GM10266 (cell line): ENCODE measurements around the gene LRRTM4.

ENCODE experiments used
- DNase-seq: peaks from one replicate; pipeline ENCODE4 v3.0.0; 2012; ENCODE audit errors: extremely low spot score
- TF ChIP-seq, protein P1 (sequence below): IDR thresholded peaks from 2 replicates; pipeline ENCODE4 v1.5.1; 2012; ENCODE audit warnings: mild to moderate bottlenecking, low read depth; ENCODE audit not compliant: control insufficient read depth, insufficient read depth; ENCODE audit errors: missing control alignments

Gene LRRTM4

DNA sequence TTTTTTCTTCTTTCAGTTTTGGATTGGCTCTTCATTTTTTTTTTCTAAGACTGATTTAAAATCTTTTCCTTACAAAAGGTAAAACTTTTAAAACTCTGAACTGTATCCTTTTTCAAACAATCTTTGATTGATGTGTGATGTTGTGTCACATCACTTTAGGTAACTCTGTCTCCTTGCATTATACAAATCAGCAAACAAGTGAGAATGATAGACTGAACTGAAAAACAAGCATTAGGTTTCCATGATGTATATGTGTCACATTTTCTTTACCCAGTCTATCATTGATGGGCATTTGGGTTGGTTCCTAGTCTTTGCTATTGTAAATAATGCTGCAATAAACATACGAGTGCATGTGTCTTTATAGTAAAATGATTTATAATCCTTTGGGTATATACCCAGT, 655.7 kb downstream of the LRRTM4 start:
- no peak for DNase-seq
- TF ChIP-seq, protein P1, sequence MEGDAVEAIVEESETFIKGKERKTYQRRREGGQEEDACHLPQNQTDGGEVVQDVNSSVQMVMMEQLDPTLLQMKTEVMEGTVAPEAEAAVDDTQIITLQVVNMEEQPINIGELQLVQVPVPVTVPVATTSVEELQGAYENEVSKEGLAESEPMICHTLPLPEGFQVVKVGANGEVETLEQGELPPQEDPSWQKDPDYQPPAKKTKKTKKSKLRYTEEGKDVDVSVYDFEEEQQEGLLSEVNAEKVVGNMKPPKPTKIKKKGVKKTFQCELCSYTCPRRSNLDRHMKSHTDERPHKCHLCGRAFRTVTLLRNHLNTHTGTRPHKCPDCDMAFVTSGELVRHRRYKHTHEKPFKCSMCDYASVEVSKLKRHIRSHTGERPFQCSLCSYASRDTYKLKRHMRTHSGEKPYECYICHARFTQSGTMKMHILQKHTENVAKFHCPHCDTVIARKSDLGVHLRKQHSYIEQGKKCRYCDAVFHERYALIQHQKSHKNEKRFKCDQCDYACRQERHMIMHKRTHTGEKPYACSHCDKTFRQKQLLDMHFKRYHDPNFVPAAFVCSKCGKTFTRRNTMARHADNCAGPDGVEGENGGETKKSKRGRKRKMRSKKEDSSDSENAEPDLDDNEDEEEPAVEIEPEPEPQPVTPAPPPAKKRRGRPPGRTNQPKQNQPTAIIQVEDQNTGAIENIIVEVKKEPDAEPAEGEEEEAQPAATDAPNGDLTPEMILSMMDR, result no peak

DNA sequence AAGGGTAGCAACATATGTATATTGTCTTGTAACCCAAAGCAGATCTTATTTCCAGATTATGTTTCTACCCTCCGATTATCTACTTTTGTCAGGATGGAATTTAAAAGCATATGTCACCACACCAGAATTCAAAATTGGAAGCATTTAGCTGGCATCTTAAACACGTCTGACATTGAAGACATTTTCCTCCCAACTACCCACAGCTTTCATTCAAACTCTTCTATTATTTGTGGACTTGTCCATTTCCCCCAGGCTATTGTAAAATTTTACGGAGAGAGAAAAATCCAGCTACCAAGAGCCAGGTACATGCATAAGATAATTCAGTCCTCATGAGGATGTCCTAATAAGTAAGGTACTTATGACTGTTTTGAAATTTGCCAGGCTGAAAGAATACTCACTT, 659.3 kb downstream of the LRRTM4 start:
- DNase-seq, result no peak
- TF ChIP-seq, protein P1, result no peak

DNA sequence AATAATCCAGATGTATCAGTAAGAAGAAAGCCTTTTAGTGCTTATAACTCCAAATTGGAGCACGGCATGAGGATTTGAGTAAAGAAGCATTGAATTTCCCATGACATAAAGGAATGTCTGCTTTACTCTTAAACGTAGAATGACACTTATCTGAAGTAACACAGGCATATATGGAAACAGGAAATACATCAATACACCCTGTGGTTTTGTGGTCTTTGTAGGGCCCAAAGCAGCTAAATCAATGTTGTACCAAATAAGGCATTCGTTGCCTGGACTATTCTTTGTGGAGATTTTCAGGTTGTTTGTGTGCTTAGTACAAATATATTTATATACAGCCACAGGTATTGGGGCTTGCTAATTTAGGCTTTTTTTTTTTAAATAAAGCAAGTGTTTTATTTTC, 660.5 kb downstream of the LRRTM4 start:
- TF ChIP-seq, protein P1, result no peak
- no peak for DNase-seq

DNA sequence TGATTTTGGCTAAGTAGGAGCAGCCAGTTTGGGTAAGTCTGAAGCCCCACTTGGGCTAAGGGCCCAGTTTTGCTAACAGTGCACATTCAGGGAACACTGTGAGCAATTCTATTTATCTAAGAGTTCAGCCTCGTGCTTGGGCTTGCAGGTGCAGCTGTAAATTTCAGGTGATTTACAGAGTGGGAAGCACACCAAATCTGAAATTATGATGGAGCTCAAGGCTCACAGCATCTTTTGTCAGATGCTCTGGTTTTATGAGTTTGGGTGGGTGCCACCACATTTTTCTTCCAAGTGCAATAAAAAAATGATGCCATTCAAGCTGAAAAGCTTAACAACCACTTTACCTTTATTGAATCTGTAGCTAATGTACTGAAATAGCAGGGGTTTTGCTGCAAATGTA, 671.2 kb downstream of the LRRTM4 start:
- no peak for DNase-seq
- TF ChIP-seq, protein P1, result no peak

DNA sequence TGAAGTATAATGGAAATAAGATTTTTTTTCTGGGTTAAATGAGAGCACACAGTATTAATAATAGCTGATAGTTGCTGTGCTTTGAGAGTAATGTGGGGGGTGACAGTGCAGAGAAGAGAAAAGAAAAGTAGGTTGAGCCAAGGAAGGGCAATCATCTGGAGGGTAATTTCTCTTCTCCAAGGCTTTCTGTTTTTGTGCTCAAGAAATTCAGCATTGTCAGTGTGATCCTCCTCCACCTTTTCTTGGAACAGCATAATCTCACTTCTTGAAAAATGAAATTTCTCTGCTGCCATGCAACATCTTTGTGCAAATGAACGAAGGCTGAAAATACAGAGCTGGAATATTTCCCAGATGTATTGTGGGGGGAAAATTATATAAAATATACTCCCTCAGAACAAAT, 673.1 kb downstream of the LRRTM4 start:
- no peak for DNase-seq

DNA sequence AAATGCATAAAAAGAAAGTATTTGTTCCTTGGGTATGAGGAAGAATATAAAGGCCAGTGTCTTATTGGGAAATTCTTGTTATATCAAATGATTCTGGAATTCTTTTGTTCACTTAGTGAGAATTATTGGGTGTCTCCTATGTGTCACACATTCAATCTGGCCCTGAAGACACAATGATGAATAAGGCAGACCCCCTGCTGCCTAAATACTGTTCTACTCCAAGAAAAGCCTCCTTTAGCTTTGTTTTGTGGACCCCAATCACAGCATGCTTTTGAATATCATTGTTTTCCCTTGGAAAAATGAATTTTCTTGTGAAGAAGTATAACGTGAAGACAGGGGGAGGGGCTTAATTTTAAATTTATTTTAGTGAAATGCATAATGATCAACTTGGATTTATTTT, 682.4 kb downstream of the LRRTM4 start:
- DNase-seq, result no peak
- TF ChIP-seq, protein P1, result no peak

More for the DNA sequence above, 673.1 kb downstream of the LRRTM4 start:
- TF ChIP-seq, protein P1, result no peak

DNA sequence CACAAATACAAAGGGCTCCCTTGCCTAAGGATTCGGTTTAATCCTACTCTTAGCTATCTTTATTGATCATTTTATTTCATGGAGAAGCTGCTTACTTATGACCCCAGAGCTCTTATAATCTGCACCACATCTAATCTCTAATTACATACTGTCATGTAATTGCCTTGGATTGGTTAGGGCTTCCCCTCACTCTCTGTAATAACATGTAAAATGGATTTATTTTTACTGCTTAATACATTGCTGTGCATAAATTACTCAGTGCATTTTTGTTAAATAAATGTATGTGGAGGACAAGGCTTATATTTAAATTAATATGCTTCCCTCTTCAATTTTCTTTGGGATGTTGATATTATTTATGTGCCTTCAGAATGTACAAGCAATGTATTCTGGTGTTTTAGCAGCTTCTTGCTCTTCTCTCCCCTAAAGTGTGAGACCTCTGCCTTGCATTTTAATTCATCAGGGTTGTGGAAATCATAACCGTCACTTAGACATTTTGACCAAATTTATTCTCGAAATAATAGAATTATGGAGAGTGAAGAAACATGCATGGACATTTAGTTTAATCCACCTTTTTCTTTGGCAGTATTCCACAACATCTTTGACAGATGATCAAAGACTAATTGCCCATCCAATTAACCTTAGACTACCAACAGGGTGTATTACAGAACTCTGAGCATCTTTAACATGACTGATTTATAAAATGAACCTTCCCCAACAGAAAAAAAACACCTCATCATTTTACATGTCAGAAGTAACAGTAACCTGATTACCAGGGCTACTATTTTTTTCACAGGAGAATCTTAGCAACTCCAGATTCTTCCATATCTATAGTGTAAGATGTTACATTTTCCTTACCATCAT, 692.6 kb downstream of the LRRTM4 start:
- TF ChIP-seq, protein P1, result no peak

More for the DNA sequence above, 692.6 kb downstream of the LRRTM4 start:
- no peak for DNase-seq
